Mesendoderm (in vitro differentiated cells): ENCODE results near the gene ZFP91.

Source experiments
- DNase-seq: peaks from one replicate; pipeline ENCODE4 v3.0.0; 2013
- H2AK5ac ChIP-seq: 2 replicates; pipeline ENCODE4 v1.6.1; 2013; ENCODE audit warnings: low read length, inconsistent platforms
- H2BK120ac ChIP-seq: 2 replicates; pipeline ENCODE4 v1.6.1; 2013; ENCODE audit warnings: low read depth, mild to moderate bottlenecking, low read length, moderate library complexity, mixed read lengths
- H2BK15ac ChIP-seq: replicated peaks from 2 replicates; pipeline ENCODE4 v1.6.1; 2013; ENCODE audit warnings: low read depth, mild to moderate bottlenecking, moderate library complexity
- H2BK5ac ChIP-seq: 2 replicates; pipeline ENCODE4 v1.6.1; 2013; ENCODE audit warnings: low read length, inconsistent platforms
- H3K18ac ChIP-seq: 2 replicates; pipeline ENCODE4 v1.6.1; 2013; ENCODE audit warnings: mild to moderate bottlenecking, low read length, mixed read lengths
- H3K23ac ChIP-seq: one replicate; pipeline ENCODE4 v1.6.1; 2013; ENCODE audit warnings: low read length
- H3K27ac ChIP-seq: 2 replicates; pipeline ENCODE4 v1.5.1; 2013; ENCODE audit warnings: low read depth, mild to moderate bottlenecking, inconsistent platforms, low read length, moderate library complexity
- H3K27me3 ChIP-seq: 2 replicates; pipeline ENCODE4 v1.6.1; 2013; ENCODE audit warnings: low read length, control low read depth, mild to moderate bottlenecking, inconsistent platforms; ENCODE audit not compliant: insufficient read depth, poor library complexity
- H3K36me3 ChIP-seq: 2 replicates; pipeline ENCODE4 v1.6.1; 2013; ENCODE audit warnings: low read length, inconsistent platforms; ENCODE audit not compliant: control insufficient read depth, insufficient read depth
- H3K4ac ChIP-seq: one replicate; pipeline ENCODE4 v1.6.1; 2013; ENCODE audit warnings: low read depth, mild to moderate bottlenecking, low read length, moderate library complexity
- H3K4me1 ChIP-seq: 2 replicates; pipeline ENCODE4 v1.6.1; 2013; ENCODE audit warnings: low read depth, low read length, inconsistent platforms; ENCODE audit not compliant: control insufficient read depth
- H3K4me2 ChIP-seq: 2 replicates; pipeline ENCODE4 v1.6.1; 2013; ENCODE audit warnings: low read length
- H3K4me3 ChIP-seq: 2 replicates; pipeline ENCODE4 v1.5.1; 2013; ENCODE audit warnings: mild to moderate bottlenecking, low read length
- H3K56ac ChIP-seq: one replicate; pipeline ENCODE4 v1.6.1; 2013; ENCODE audit warnings: low read length
- H3K79me1 ChIP-seq: 2 replicates; pipeline ENCODE4 v1.6.1; 2013; ENCODE audit warnings: low read length, inconsistent platforms
- H3K79me2 ChIP-seq: 2 replicates; pipeline ENCODE4 v1.6.1; 2013; ENCODE audit warnings: mild to moderate bottlenecking, low read length; ENCODE audit not compliant: control insufficient read depth, insufficient read depth
- H3K9ac ChIP-seq: 2 replicates; pipeline ENCODE4 v1.6.1; 2013; ENCODE audit warnings: low read length, inconsistent platforms
- H4K5ac ChIP-seq: one replicate; pipeline ENCODE4 v1.6.1; 2013; ENCODE audit warnings: low read length
- H4K8ac ChIP-seq: one replicate; pipeline ENCODE4 v1.6.1; 2013; ENCODE audit warnings: low read depth, mild to moderate bottlenecking, control low read depth, low read length, moderate library complexity
- WGBS: extraction: QIAGEN DNeasy Blood & Tissue Kit; methylation state at CpG from one replicate; pipeline ENCODE4 v1.1.7; 2013; ENCODE audit warnings: low lambda C conversion rate, missing lambda C conversion rate; ENCODE audit not compliant: insufficient coverage; ENCODE audit errors: extremely low coverage; 5-methylcytosine and 5-hydroxymethylcytosine counted together

Gene ZFP91

DNA sequence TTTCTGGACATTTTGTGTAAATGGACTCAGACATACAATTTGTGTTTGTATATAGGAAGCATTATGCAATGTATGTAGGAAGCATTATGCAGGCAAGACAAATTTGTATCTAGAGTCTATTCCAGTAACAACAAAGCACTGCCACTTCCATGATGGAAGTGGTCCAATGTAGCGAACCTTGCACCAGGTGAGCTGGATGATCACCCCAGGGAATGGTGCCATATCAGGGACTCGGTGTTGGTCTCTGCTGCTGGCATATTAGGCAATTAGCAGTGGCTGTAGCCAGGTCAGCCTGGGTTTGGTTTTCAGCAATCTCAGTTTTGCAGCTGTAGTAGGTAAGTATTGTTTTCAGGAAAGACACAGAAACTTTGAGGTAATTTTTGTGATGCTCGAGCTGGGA lies 12.8 kb downstream of the ZFP91 start:
- Histone ChIP-seq H3K56ac (no peak overlapping the region), H2BK15ac (no peak overlapping the region), H3K27ac (no peak overlapping the region), H3K79me2 (peaks cover 24% of the 10 kb centered on the region), H2BK120ac (no peak overlapping the region), H3K23ac (no peak overlapping the region), H3K4ac (no peak overlapping the region), H4K8ac (no peak overlapping the region), H4K5ac (no peak overlapping the region), H3K9ac (no peak overlapping the region), H3K18ac (no peak overlapping the region), H3K4me1 (no peaks in the 10 kb centered on the region), H3K4me3 (no peak overlapping the region), H3K79me1 (peaks cover 11% of the 10 kb centered on the region), H3K4me2 (no peak overlapping the region), H2BK5ac (no peak overlapping the region), H3K27me3 (no peaks in the 10 kb centered on the region), H2AK5ac (no peak overlapping the region), H3K36me3 (no peaks in the 10 kb centered on the region)
- no CpG with 5 or more reads among the region's 3 CpGs for WGBS
- no peak for DNase-seq

DNA sequence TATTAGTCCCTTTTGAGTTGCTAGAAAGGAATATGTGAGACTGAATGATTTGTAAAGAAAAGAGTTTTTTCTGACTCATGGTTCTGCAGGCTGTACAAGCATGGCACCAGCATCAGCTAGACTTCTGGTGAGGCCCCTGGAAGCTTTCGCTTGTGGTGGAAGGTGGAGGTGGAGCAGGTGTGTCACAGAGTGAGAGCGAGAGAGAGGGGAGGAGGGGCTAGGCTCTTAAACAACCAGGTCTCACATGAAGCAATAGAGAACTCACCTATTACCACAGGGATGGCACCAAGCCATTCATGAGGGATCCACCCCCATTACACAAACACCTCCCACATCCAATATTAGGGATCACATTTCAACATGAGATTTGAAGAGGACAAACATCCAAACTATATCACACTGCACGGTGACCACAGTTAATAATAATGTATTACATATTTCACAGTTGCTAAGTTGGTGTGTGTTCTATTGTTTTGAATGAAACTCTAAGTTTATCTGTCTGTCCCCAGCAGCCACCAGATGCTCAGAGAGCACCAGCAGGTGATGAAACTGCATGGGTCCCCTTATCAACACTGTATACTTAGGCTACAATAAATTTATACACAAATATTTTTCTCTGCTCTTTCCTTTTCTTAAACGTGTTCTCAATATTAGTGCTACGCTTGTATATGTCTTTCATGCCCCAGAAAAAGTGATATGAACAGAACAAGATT lies 14.1 kb downstream of the ZFP91 start:
- no peak overlapping the region for H3K18ac ChIP-seq
- H3K4me2 ChIP-seq = no peak overlapping the region
- H4K8ac ChIP-seq = no peak overlapping the region
- H3K4me1 ChIP-seq = no peaks in the 10 kb centered on the region
- H3K4me3 ChIP-seq = no peak overlapping the region
- no peak overlapping the region for H2BK15ac ChIP-seq
- no peak overlapping the region for H2BK5ac ChIP-seq
- H3K9ac ChIP-seq = no peak overlapping the region
- no peak overlapping the region for H4K5ac ChIP-seq
- H3K27ac ChIP-seq = no peak overlapping the region
- H3K27me3 ChIP-seq = no peaks in the 10 kb centered on the region
- no CpG with 5 or more reads among the region's 5 CpGs for WGBS
- H2BK120ac ChIP-seq = no peak overlapping the region
- H3K56ac ChIP-seq = no peak overlapping the region
- no peak overlapping the region for H3K23ac ChIP-seq
- H3K79me1 ChIP-seq = peaks cover 12% of the 10 kb centered on the region
- DNase-seq = no peak
- peaks cover 26% of the 10 kb centered on the region for H3K79me2 ChIP-seq
- no peaks in the 10 kb centered on the region for H3K36me3 ChIP-seq
- no peak overlapping the region for H3K4ac ChIP-seq
- H2AK5ac ChIP-seq = no peak overlapping the region

DNA sequence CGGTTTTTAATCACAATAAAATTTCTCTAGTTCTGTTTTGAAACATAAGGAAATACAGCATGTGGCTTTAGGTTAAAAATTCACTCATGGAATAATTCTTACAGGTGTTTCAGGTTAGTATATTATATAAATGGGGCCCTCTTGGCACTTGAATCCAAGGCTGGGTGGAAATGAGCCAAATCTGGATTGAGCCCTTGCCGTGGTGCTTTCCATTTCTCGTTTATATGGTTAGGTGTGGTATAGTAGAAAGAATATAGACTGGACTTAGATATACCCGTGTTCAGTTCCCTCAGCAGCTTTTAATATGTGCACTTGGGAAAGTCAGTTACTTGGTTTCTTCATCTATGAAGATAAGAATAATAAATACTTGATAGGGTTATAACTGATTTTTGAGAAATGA lies 16.0 kb downstream of the ZFP91 start:
- Histone ChIP-seq H2BK5ac (no peak overlapping the region), H3K4me2 (no peak overlapping the region), H3K56ac (no peak overlapping the region), H3K18ac (no peak overlapping the region), H4K5ac (no peak overlapping the region), H2BK120ac (no peak overlapping the region), H3K27me3 (no peaks in the 10 kb centered on the region), H3K23ac (no peak overlapping the region), H3K9ac (no peak overlapping the region), H2AK5ac (no peak overlapping the region), H4K8ac (no peak overlapping the region), H3K79me2 (peaks cover 30% of the 10 kb centered on the region), H3K4me1 (no peaks in the 10 kb centered on the region), H3K4ac (no peak overlapping the region), H2BK15ac (no peak overlapping the region), H3K4me3 (no peak overlapping the region), H3K36me3 (no peaks in the 10 kb centered on the region), H3K27ac (no peak overlapping the region), H3K79me1 (peaks cover 12% of the 10 kb centered on the region)
- WGBS = 100% methylated on average over 1 of the region's 4 CpGs
- no peak for DNase-seq

DNA sequence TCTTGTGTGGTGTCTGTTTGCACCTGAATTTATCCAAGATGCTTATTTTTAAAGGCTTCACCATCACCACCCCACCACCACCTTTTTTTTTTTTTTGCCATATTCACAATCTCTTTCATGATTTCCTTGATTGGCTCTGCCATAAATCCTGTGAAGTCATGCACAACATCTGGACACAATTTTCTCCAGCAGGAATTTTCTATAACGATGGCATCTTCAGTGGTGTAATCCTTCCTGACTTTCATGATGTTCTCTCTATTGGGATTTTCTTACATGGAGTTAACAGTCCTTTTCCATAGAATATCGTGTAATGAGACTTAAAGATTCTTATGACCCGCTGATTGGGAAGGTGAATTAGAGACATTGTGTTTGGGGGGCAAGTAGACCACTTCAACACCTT lies 17.8 kb downstream of the ZFP91 start:
- Histone ChIP-seq H3K27me3 (no peaks in the 10 kb centered on the region), H3K79me2 (peaks cover 33% of the 10 kb centered on the region), H3K27ac (no peak overlapping the region), H2BK15ac (no peak overlapping the region), H3K79me1 (peaks cover 11% of the 10 kb centered on the region), H3K9ac (no peak overlapping the region), H3K4ac (no peak overlapping the region), H3K56ac (no peak overlapping the region), H3K18ac (no peak overlapping the region), H2AK5ac (no peak overlapping the region), H2BK5ac (no peak overlapping the region), H3K23ac (no peak overlapping the region), H4K8ac (no peak overlapping the region), H4K5ac (no peak overlapping the region), H3K4me2 (no peak overlapping the region), H3K4me1 (no peaks in the 10 kb centered on the region), H3K4me3 (no peak overlapping the region), H2BK120ac (no peak overlapping the region), H3K36me3 (no peaks in the 10 kb centered on the region)
- WGBS = no CpG with 5 or more reads among the region's 3 CpGs
- no peak for DNase-seq

DNA sequence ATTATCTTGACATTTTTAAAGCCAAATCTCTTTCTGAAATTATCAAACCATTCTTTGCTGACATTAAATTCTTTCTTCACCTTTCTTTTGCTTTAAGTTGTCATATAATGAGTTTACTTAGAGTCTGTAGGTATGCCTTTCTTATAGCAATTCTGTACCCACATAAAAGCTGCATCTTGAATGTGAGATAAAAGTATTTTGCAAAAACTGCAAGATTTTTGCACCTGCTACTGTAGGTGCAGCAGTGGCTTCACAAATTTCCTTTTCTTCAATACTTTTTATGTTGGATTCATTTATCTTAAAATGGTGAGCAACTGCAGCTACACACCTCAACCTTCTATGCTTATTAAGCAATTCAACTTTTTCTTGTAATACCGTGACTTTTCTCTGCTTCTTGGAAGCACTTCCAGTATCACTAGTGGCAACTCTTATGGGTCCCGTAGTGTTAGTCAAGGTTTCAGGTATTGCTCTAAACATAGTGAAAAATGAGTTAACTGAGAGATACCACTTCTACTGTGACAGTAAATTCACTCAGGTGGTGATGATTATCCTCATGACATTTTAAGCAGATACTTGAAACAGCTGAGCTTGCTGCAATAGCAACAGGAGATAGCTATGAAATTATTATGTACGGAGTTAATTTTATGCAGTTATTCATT lies 18.8 kb downstream of the ZFP91 start:
- Histone ChIP-seq H3K79me2 (peaks cover 33% of the 10 kb centered on the region), H2BK5ac (no peak overlapping the region), H3K4me1 (no peaks in the 10 kb centered on the region), H2AK5ac (no peak overlapping the region), H3K4ac (no peak overlapping the region), H3K36me3 (no peaks in the 10 kb centered on the region), H3K27ac (no peak overlapping the region), H3K9ac (no peak overlapping the region), H3K27me3 (no peaks in the 10 kb centered on the region), H4K5ac (no peak overlapping the region), H2BK120ac (no peak overlapping the region), H4K8ac (no peak overlapping the region), H3K79me1 (peaks cover 7% of the 10 kb centered on the region), H3K4me3 (no peak overlapping the region), H3K18ac (no peak overlapping the region), H2BK15ac (no peak overlapping the region), H3K23ac (no peak overlapping the region), H3K4me2 (no peak overlapping the region), H3K56ac (no peak overlapping the region)
- no peak for DNase-seq
- no CpG with 5 or more reads among the region's 3 CpGs for WGBS
